ENCODE data around the gene EIF3B.

DNA sequence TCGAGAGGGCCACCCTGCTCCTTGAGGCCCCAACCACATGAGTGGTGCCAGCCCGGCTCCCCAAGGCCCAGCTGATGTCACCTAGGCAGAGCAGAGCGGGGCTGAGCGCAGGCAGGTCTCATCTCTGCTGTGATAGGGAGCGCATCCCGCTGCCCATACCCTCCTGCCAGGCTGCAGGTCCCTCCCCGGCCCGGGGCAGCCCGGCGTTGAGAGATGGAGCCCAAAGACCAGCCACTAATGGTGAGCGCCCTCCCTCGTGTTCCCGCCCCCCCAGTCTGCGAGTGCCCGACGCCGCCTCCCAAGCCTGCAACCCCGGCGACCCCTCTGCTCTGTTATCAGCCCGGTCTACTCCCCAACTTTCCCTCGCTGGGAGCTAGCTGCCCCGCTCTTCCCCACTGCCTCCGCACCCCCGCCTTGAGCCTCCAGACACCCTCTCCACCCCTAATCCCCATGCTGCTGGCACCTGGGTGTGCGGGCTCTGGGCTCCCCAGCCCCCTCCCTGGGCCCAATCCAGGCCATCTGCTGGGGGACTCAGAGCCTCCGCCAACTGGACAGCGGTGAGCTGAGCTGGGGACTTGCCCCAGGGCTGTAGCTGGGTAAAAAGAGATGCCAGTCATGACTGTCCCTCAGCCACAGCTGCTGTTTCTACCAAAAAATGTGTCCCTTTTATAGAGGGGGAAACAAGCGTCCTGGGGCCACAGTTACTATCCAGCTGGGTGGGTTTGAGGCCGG lies 29.1 kb downstream of the EIF3B start:
- TF ChIP-seq FOXK2 (IDR thresholded peaks at IDR 0.05) (no peak), SUZ12 (IDR thresholded peaks at IDR 0.05) (no peak), NFRKB (IDR thresholded peaks at IDR 0.05) (no peak), FOXM1 (IDR thresholded peaks at IDR 0.05; ENCODE audit: borderline replicate concordance) (no peak), TARDBP (IDR thresholded peaks at IDR 0.05) (no peak), ELF4 (IDR thresholded peaks at IDR 0.05) (no peak), ARNT (IDR thresholded peaks at IDR 0.05) (no peak), SP1 (IDR thresholded peaks at IDR 0.05) (no peak), HDGF (IDR thresholded peaks at IDR 0.05; ENCODE audit: borderline replicate concordance) (no peak), ZNF384 (IDR thresholded peaks at IDR 0.05) (no peak)

Data from HEK293T (cell line).